HepG2 (cell line): ENCODE results near the gene CCDC88C. TPM values are rescaled to one million over a fixed set of nuclear protein-coding genes. Genes with fewer than 3 reads are reported as not detected.

Experiments used
- ATAC-seq: fragments of 200-7000 bp; cut with Tn5 transposase; 3 replicates; pipeline ENCODE4 v1.9.1; 2020; ENCODE audit warnings: mild to moderate bottlenecking, moderate library complexity
- BruUV-seq: library from RNA; stranded (reverse); fragments of 400-500 nt; replicated peaks from 2 replicates; lab custom pipeline; 2021; lab: Mats Ljungman, UMichigan
- CTCF ChIA-PET: fragments of 300-600 bp; formaldehyde crosslinking; extraction: SDS; loops from one replicate; lab custom pipeline; 2021; ENCODE audit warnings: low total read pairs, inconsistent platforms, low intra/inter-chr PET ratio; lab: Yijun Ruan, JAX
- POLR2A ChIA-PET: fragments of 350-600 bp; sonication (Branson Sonifier 250); formaldehyde crosslinking; loops from one replicate; lab custom pipeline; 2020; ENCODE audit warnings: antibody characterized with exemption, inconsistent platforms; lab: Yijun Ruan, JAX
- DNase-seq: peaks from one replicate; pipeline ENCODE4 v3.0.0-alpha.2; 2015; ENCODE audit warnings: low spot score
- FAIRE-seq: peaks from 3 replicates; lab custom pipeline; 2011; peaks lifted over from hg19 to GRCh38; lab: Jason Lieb, UNC
- H2AFZ ChIP-seq: one replicate; pipeline ENCODE4 v1.6.1; 2011; ENCODE audit warnings: low read length, inconsistent platforms
- H3K27ac ChIP-seq: fragments of 300-600 bp; 3 replicates; pipeline ENCODE4 v1.8.0; 2011; ENCODE audit warnings: mixed run types, mild to moderate bottlenecking, mixed read lengths, low read length, inconsistent platforms; ENCODE audit not compliant: insufficient read depth; ENCODE audit errors: extremely low read length
- H3K27me3 ChIP-seq, 2 experiments: fragments of 200-600 bp in 1 of 2; 2 replicates in 1 of 2; 3 replicates in 1 of 2; pipeline versions ENCODE4 v1.6.0 to v1.8.0; 2011; ENCODE audit warnings: low read length in 2 of 2, mild to moderate bottlenecking in 2 of 2, moderate library complexity in 2 of 2, inconsistent platforms in 1 of 2; ENCODE audit not compliant: insufficient read depth in 2 of 2, control insufficient read depth in 1 of 2
- H3K36me3 ChIP-seq, 2 experiments: fragments of 200-600 bp in 1 of 2; replicated peaks in 1 of 2; 2 replicates in 1 of 2; 3 replicates in 1 of 2; pipeline versions ENCODE4 v1.5.1 to v1.8.0; 2011; ENCODE audit warnings: low read length in 2 of 2, inconsistent platforms in 1 of 2; ENCODE audit not compliant: insufficient read depth in 2 of 2, control insufficient read depth in 1 of 2
- H3K4me1 ChIP-seq: 2 replicates; pipeline ENCODE4 v1.5.1; 2012; ENCODE audit warnings: low read length, inconsistent platforms; ENCODE audit not compliant: insufficient read depth
- H3K4me2 ChIP-seq: 2 replicates; pipeline ENCODE4 v1.6.0; 2011; ENCODE audit warnings: low read depth, low read length, inconsistent platforms
- H3K4me3 ChIP-seq, 3 experiments: fragments of 200-600 bp in 1 of 3; sonication (generic), shearing (Covaris generic) in 1 of 3; replicated peaks in 1 of 3; 2 replicates each; pipeline ENCODE4 v1.5.1; 2011 to 2016; ENCODE audit warnings: low read length in 3 of 3, inconsistent platforms in 2 of 3, low read depth in 2 of 3, mild to moderate bottlenecking in 2 of 3, control low read depth in 1 of 3, mixed read lengths in 1 of 3; ENCODE audit not compliant: insufficient read depth in 1 of 3
- H3K79me2 ChIP-seq: one replicate; pipeline ENCODE4 v1.6.1; 2011; ENCODE audit warnings: low read length, inconsistent platforms; ENCODE audit not compliant: insufficient read depth
- H3K9ac ChIP-seq: 2 replicates; pipeline ENCODE4 v1.6.0; 2011; ENCODE audit warnings: mild to moderate bottlenecking, low read depth, low read length, inconsistent platforms; ENCODE audit not compliant: insufficient read depth
- H3K9me3 ChIP-seq: 2 replicates; pipeline ENCODE4 v1.5.1; 2012; ENCODE audit warnings: mild to moderate bottlenecking, low read length
- H4K20me1 ChIP-seq: 2 replicates; pipeline ENCODE4 v1.6.0; 2011; ENCODE audit warnings: inconsistent platforms, mild to moderate bottlenecking, low read length, moderate library complexity; ENCODE audit not compliant: insufficient read depth
- CCDC6 ChIP-seq: sonication (generic); formaldehyde crosslinking; IDR thresholded peaks from 2 replicates; pipeline ENCODE4 v1.8.1; 2022; ENCODE audit warnings: mild to moderate bottlenecking, missing genetic modification reagents, moderate library complexity
- FOXO1 ChIP-seq: sonication (generic); formaldehyde crosslinking; IDR thresholded peaks from 2 replicates; pipeline ENCODE4 v1.4.0; 2020; ENCODE audit warnings: missing genetic modification reagents
- HNF4A ChIP-seq: sonication (generic); formaldehyde crosslinking; IDR thresholded peaks from 2 replicates; pipeline ENCODE4 v1.4.0; 2020; ENCODE audit warnings: missing genetic modification reagents
- NKX3-1 ChIP-seq: sonication (generic); formaldehyde crosslinking; IDR thresholded peaks from 2 replicates; pipeline ENCODE4 v1.5.0; 2020; ENCODE audit warnings: missing genetic modification reagents
- NRL ChIP-seq: sonication (generic); formaldehyde crosslinking; IDR thresholded peaks from 2 replicates; pipeline ENCODE4 v1.5.0; 2020; ENCODE audit warnings: missing genetic modification reagents, mild to moderate bottlenecking, moderate library complexity, borderline replicate concordance
- PAF1 ChIP-seq: IDR thresholded peaks from 2 replicates; pipeline ENCODE4 v1.6.1; 2016; ENCODE audit warnings: missing genetic modification reagents, missing compliant biosample characterization
- SETDB1 ChIP-seq: sonication (generic); formaldehyde crosslinking; IDR thresholded peaks from 2 replicates; pipeline ENCODE4 v1.5.1; 2020; ENCODE audit warnings: missing genetic modification reagents, mild to moderate bottlenecking, borderline replicate concordance
- SKIL ChIP-seq: sonication (generic); formaldehyde crosslinking; IDR thresholded peaks from 2 replicates; pipeline ENCODE4 v1.8.0; 2022; ENCODE audit warnings: missing genetic modification reagents, mild to moderate bottlenecking, moderate library complexity, borderline replicate concordance
- STAG1 ChIP-seq: sonication (generic); formaldehyde crosslinking; IDR thresholded peaks from 2 replicates; pipeline ENCODE4 v1.4.0; 2020; ENCODE audit warnings: missing genetic modification reagents
- THAP7 ChIP-seq: sonication (generic); formaldehyde crosslinking; IDR thresholded peaks from 2 replicates; pipeline ENCODE4 v1.8.1; 2023; ENCODE audit warnings: mild to moderate bottlenecking, missing genetic modification reagents
- ZFP41 ChIP-seq: sonication (generic); formaldehyde crosslinking; IDR thresholded peaks from 2 replicates; pipeline ENCODE4 v1.4.0; 2020; ENCODE audit warnings: mild to moderate bottlenecking, missing genetic modification reagents, borderline replicate concordance
- ZNF329 ChIP-seq: sonication (generic); formaldehyde crosslinking; IDR thresholded peaks from 2 replicates; pipeline ENCODE4 v1.9.0; 2021; ENCODE audit warnings: low read depth, mild to moderate bottlenecking, missing genetic modification reagents
- ZNF549 ChIP-seq: sonication (generic); formaldehyde crosslinking; IDR thresholded peaks from 2 replicates; pipeline ENCODE4 v1.5.0; 2020; ENCODE audit warnings: missing genetic modification reagents
- ZNF550 ChIP-seq: sonication (generic); formaldehyde crosslinking; IDR thresholded peaks from 2 replicates; pipeline ENCODE4 v1.4.0; 2020; ENCODE audit warnings: mild to moderate bottlenecking, missing genetic modification reagents, borderline replicate concordance
- ZNF724P ChIP-seq: sonication (generic); formaldehyde crosslinking; IDR thresholded peaks from 2 replicates; pipeline ENCODE4 v1.8.0; 2022; ENCODE audit warnings: missing genetic modification reagents, borderline replicate concordance
- ZNF773 ChIP-seq: sonication (generic); formaldehyde crosslinking; IDR thresholded peaks from 2 replicates; pipeline ENCODE4 v1.4.0; 2020; ENCODE audit warnings: missing genetic modification reagents, borderline replicate concordance
- ZNF83 ChIP-seq: sonication (generic); formaldehyde crosslinking; IDR thresholded peaks from 2 replicates; pipeline ENCODE4 v1.4.0; 2020; ENCODE audit warnings: missing genetic modification reagents, mild to moderate bottlenecking, borderline replicate concordance
- WGBS: methylation state at CpG from one replicate; pipeline ENCODE4 v1.1.6; 2017; ENCODE audit warnings: low lambda C conversion rate; 5-methylcytosine and 5-hydroxymethylcytosine counted together
- in situ Hi-C: cut with HindIII; loops from 2 replicates; pipeline ENCODE4 v1.10.0; 2017; ENCODE audit warnings: low pct_unique_long_range_greater_than_20kb; ENCODE audit not compliant: extremely low pct_ligation_motif_present
- intact Hi-C: fragments of 100-400 bp; cut with micrococcal nuclease; formaldehyde crosslinking; loops from one replicate; pipeline ENCODE4 v1.10.0; 2022; ENCODE audit not compliant: unreplicated experiment
- polyA plus RNA-seq, 8 experiments: library from polyadenylated mRNA; depleted of rRNA in 3 of 8; stranded (reverse) in 7 of 8; unstranded in 1 of 8; fragments of >200 nt; fragmentation: Illumina TruSeq in 4 of 8; extraction: Trizol in 4 of 8; gene quantifications; 2 replicates each; pipeline versions ENCODE4 v1.2.1 to v1.2.3, GENCODE V29; 2011 to 2016; ENCODE audit warnings: low read depth in 4 of 8, missing spikeins in 1 of 8, mixed read lengths in 1 of 8; ENCODE audit not compliant: insufficient read depth in 1 of 8
- total RNA-seq, 5 experiments: library from RNA; depleted of rRNA; stranded (reverse); fragments of >200 nt; fragmentation: Illumina TruSeq; extraction: Trizol; gene quantifications; 2 replicates each; pipeline ENCODE4 v1.2.3, GENCODE V29; 2016; ENCODE audit warnings: low read depth in 1 of 5

Gene CCDC88C
- total and polyA plus RNA-seq, 2 of the 13 experiments (the other 11 are each of a cell fraction or from before 2014, with no cell fraction given), result 3.6 to 11.7 TPM

DNA sequence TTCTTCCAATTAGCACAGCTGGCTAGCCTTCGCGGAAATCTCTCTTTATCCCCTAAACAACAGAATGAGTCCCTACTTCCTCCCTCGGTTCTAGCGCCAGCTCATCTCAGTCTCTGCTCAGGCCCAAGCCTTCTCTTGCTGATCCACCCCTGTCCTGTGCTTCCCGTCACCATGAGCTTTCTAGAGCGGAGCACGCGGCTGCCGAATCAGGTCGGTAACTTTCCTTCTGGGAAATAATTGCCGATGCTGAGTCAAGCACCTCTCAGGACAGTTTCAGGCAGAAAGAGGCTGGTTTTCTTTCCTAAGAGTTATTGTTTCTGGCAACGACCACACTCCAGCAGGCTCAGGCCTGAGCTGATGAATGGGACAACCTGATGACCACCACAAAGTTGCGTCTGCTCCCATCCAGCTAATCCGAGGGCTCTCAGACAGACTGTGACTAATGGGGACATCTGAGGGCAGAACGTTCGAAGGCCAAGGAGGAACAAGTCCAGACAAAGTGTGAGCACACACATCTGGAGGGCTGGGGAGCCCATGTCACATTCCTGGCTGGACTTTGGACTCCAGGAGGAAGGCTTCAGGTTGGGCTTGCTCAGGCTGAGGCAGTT is 159.5 kb downstream of the CCDC88C start:
- H2AFZ ChIP-seq, result no peak overlapping the region
- peaks cover 13% of the 10 kb centered on the region for H3K4me1 ChIP-seq
- no peaks in the 10 kb centered on the region for H3K79me2 ChIP-seq
- CTCF ChIA-PET, result no interaction called here
- DNase-seq, result no peak
- 56% methylated on average over 14 of the region's 16 CpGs for WGBS
- intact Hi-C loops, result no loop called here
- TF ChIP-seq ZNF724P, result no peak
- no peak for TF ChIP-seq FOXO1 (CRISPR knock-in tag)
- peak; percentile 35 for TF ChIP-seq HNF4A (CRISPR knock-in tag)
- TF ChIP-seq ZNF329 (CRISPR knock-in tag), result peak; percentile 98
- TF ChIP-seq ZNF773, result no peak
- no peak for TF ChIP-seq SETDB1 (CRISPR knock-in tag)
- TF ChIP-seq, all 625 proteins: peak for 2
- in situ Hi-C loops, result no loop called here
- Histone ChIP-seq H3K4me3 (no peak overlapping the region), H3K9me3 (no peaks in the 10 kb centered on the region), H3K36me3 (no peaks in the 10 kb centered on the region), H3K9ac (no peak overlapping the region), H3K4me2 (no peak overlapping the region), H3K27ac (no peak overlapping the region), H4K20me1 (no peaks in the 10 kb centered on the region), H3K27me3 (peaks cover 7 to 42% of the 10 kb centered on the region in 2 experiments)
- POLR2A ChIA-PET, result no interaction called here
- BruUV-seq, result no TSS peak
- ATAC-seq (no peak), FAIRE-seq (no peak)

- FAIRE-seq, result no peak
- Histone ChIP-seq H3K36me3 (no peaks in the 10 kb centered on the region), H3K9me3 (no peaks in the 10 kb centered on the region), H3K27ac (no peak overlapping the region), H2AFZ (no peak overlapping the region), H3K79me2 (no peaks in the 10 kb centered on the region), H3K9ac (no peak overlapping the region), H3K4me1 (peaks cover 13% of the 10 kb centered on the region), H3K4me3 (no peak overlapping the region), H4K20me1 (no peaks in the 10 kb centered on the region), H3K27me3 (peaks cover 11 to 48% of the 10 kb centered on the region in 2 experiments), H3K4me2 (no peak overlapping the region)
- no TSS peak for BruUV-seq
- DNase-seq, result no peak
- intact Hi-C loops, result no loop called here
- CTCF ChIA-PET, result no interaction called here
- 11% methylated on average over 8 of the region's 8 CpGs for WGBS
- in situ Hi-C loops, result no loop called here
- POLR2A ChIA-PET, result no interaction called here
- ATAC-seq, result no peak
- TF ChIP-seq PAF1 (no peak), ZNF83 (no peak), ZNF549 (CRISPR knock-in tag) (no peak), NRL (CRISPR knock-in tag) (no peak), SKIL (no peak), NKX3-1 (CRISPR knock-in tag) (no peak), CCDC6 (CRISPR knock-in tag) (no peak), THAP7 (no peak), STAG1 (CRISPR knock-in tag) (no peak), ZFP41 (CRISPR knock-in tag) (no peak), ZNF550 (CRISPR knock-in tag) (no peak)
These were observed 160.2 kb downstream of the CCDC88C start for GRCh38 chr14:91257328-91258010.
